Loucy (cell line): ENCODE results near the gene FBXO9.

Experiments
- CTCF ChIP-seq: fragments of 200-600 bp; sonication (generic); conservative IDR thresholded peaks from 2 replicates; pipeline ENCODE4 v1.5.1; 2014; ENCODE audit warnings: mild to moderate bottlenecking, antibody characterized with exemption, low read length
- EZH2phosphoT487 ChIP-seq: fragments of 200-600 bp; IDR thresholded peaks from 2 replicates; pipeline ENCODE4 v1.6.1; 2018; ENCODE audit warnings: antibody characterized with exemption, mild to moderate bottlenecking, moderate library complexity, borderline replicate concordance

GRCh38 chr6:53095270-53095669 lies 30.1 kb downstream of the FBXO9 start:
- TF ChIP-seq CTCF (no peak), EZH2phosphoT487 (no peak)
